Activated CD4-positive, alpha-beta T cell treated with anti-CD3 and anti-CD28 coated beads for 24 hours (primary cell): ENCODE measurements around the gene LIMS2.

Experiments
- DNase-seq, 2 donors: peaks; one replicate each; pipeline ENCODE4 v3.0.0-alpha.2; 2020; ENCODE audit warnings: low read depth in 2 of 2

LIMS2 gene

GRCh38 chr2:127675331-127676261 lies at the start of gene LIMS2:
TSS of gene LIMS2 (minus strand) at chr2:127675530. CDS start at chr2:127675024, 506 bp downstream.
- no peak for DNase-seq

GRCh38 chr2:127722807-127723206 lies 47.5 kb upstream of the LIMS2 start:
- DNase-seq, result no peak

GRCh38 chr2:127721978-127722355 lies 46.6 kb upstream of the LIMS2 start:
- DNase-seq, result no peak

GRCh38 chr2:127721311-127721977 lies 46.1 kb upstream of the LIMS2 start:
- DNase-seq, result no peak

- no peak for DNase-seq
These were observed 44.2 kb upstream of the LIMS2 start for GRCh38 chr2:127719301-127720218.

GRCh38 chr2:127718271-127718670 lies 42.9 kb upstream of the LIMS2 start:
- DNase-seq, result no peak

GRCh38 chr2:127715778-127716449 lies 40.6 kb upstream of the LIMS2 start:
- no peak for DNase-seq

- DNase-seq, result no peak
These were observed 38.2 kb upstream of the LIMS2 start for GRCh38 chr2:127713562-127713961.

GRCh38 chr2:127712999-127713398 lies 37.7 kb upstream of the LIMS2 start:
- DNase-seq, result no peak

GRCh38 chr2:127709336-127709735 lies 34.0 kb upstream of the LIMS2 start:
- no peak for DNase-seq

GRCh38 chr2:127707890-127708648 lies 32.7 kb upstream of the LIMS2 start:
- no peak for DNase-seq

- DNase-seq, result no peak
These were observed 31.1 kb upstream of the LIMS2 start for GRCh38 chr2:127706215-127706990.

GRCh38 chr2:127705391-127706065 lies 30.2 kb upstream of the LIMS2 start:
- DNase-seq, result no peak

GRCh38 chr2:127704641-127705390 lies 29.5 kb upstream of the LIMS2 start:
- DNase-seq, result no peak

- no peak for DNase-seq
These were observed 28.0 kb upstream of the LIMS2 start for GRCh38 chr2:127703282-127703681.

GRCh38 chr2:127702395-127703009 lies 27.2 kb upstream of the LIMS2 start:
- DNase-seq, result no peak

- DNase-seq, result peak; percentile 57 to 61
These were observed 26.5 kb upstream of the LIMS2 start for GRCh38 chr2:127701651-127702394.
